ENCODE results near the gene SIPA1L3.

- TF ChIP-seq CTCF (IDR thresholded peaks at IDR 0.05) (no peak), POLR2A (IDR thresholded peaks at IDR 0.05) (no peak)
Measured at GRCh38 chr19:38175422-38175821, 268.4 kb downstream of the SIPA1L3 start.

All from adrenal gland (tissue), 5 donors.